Progenitor cell of endocrine pancreas (in vitro differentiated cells): ENCODE results near the gene KRT5. TPM values are rescaled to one million over a fixed set of nuclear protein-coding genes. Genes with fewer than 3 reads are reported as not detected.

Experiments
- DNase-seq: peaks from one replicate; pipeline ENCODE4 v3.0.0; 2021; ENCODE audit warnings: low spot score; ENCODE audit not compliant: unreplicated experiment
- H3K27ac Mint-ChIP-seq: 2 replicates; pipeline ENCODE4 v1.8.0; 2021; ENCODE audit warnings: mild to moderate bottlenecking, moderate library complexity, mixed read lengths
- H3K27me3 Mint-ChIP-seq: 2 replicates; pipeline ENCODE4 v1.8.0; 2021; ENCODE audit warnings: mixed read lengths
- H3K36me3 Mint-ChIP-seq: 2 replicates; pipeline ENCODE4 v1.8.0; 2022; ENCODE audit warnings: mixed read lengths; ENCODE audit not compliant: insufficient read depth
- H3K4me1 Mint-ChIP-seq: 2 replicates; pipeline ENCODE4 v1.8.0; 2021; ENCODE audit warnings: low read depth, mixed read lengths
- H3K4me3 Mint-ChIP-seq: 2 replicates; pipeline ENCODE4 v1.8.0; 2021; ENCODE audit warnings: low read depth, mild to moderate bottlenecking, moderate library complexity, mixed read lengths
- H3K9me3 Mint-ChIP-seq: 2 replicates; pipeline ENCODE4 v1.8.0; 2021; ENCODE audit warnings: low read depth, mixed read lengths
- CTCF ChIP-seq: fragments of 200-600 bp; sonication (generic); IDR thresholded peaks from one replicate; pipeline ENCODE4 v1.5.0; 2021; ENCODE audit warnings: antibody characterized with exemption, mild to moderate bottlenecking; ENCODE audit not compliant: unreplicated experiment
- long read RNA-seq: library from polyadenylated mRNA; unstranded; transcript quantifications from one replicate; pipeline ENCODE4 v2.0.0, GENCODE V29; 2020
- total RNA-seq: library from RNA; stranded (reverse); gene quantifications from 2 replicates; pipeline ENCODE4 v1.2.1, GENCODE V29; 2021

Gene KRT5
- not detected in 2 replicates for total RNA-seq
- long read RNA-seq, result 0 reads

GRCh38 chr12:52519826-52520662 is at the start of gene KRT5:
TSS of gene KRT5 (minus strand) at chr12:52520394. CDS start at chr12:52520296, 98 bp downstream.
- Mint-ChIP-seq H3K9me3 (no peaks in the 10 kb centered on the region), H3K4me1 (no peaks in the 10 kb centered on the region), H3K27me3 (peaks cover 36% of the 10 kb centered on the region), H3K36me3 (no peaks in the 10 kb centered on the region), H3K27ac (no peak within 1 kb of the TSS), H3K4me3 (no peak within 1 kb of the TSS)
- DNase-seq, result peak; percentile 7
- no peak for TF ChIP-seq CTCF

DNA sequence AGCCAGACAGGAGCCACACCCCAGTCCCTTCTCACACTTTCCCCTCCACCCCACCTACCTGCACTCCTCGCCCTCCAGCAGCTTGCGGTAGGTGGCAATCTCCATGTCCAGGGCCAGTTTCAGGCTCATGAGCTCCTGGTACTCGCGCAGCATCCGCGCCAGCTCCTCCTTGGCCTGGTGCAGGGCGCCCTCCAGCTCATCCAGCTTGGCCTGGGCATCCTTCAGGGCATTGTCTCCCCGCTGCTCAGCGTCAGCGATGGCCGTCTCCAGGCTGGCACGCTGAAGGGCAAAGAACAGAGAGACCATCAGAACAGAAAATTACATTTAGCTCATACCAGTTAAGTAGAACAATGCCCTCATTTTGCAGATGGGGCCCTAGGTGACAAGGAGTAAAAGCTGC is 47.9 kb upstream of the KRT5 start:
- Mint-ChIP-seq H3K4me3 (no peak overlapping the region), H3K27me3 (peaks cover 55% of the 10 kb centered on the region), H3K27ac (no peak overlapping the region), H3K36me3 (no peaks in the 10 kb centered on the region), H3K4me1 (no peaks in the 10 kb centered on the region), H3K9me3 (no peaks in the 10 kb centered on the region)
- TF ChIP-seq CTCF, result no peak
- DNase-seq, result no peak

GRCh38 chr12:52566847-52567291 is 46.7 kb upstream of the KRT5 start:
- Mint-ChIP-seq H3K4me1 (no peaks in the 10 kb centered on the region), H3K27ac (no peak overlapping the region), H3K4me3 (no peak overlapping the region), H3K27me3 (peaks cover 48% of the 10 kb centered on the region), H3K9me3 (no peaks in the 10 kb centered on the region), H3K36me3 (no peaks in the 10 kb centered on the region)
- DNase-seq, result no peak
- no peak for TF ChIP-seq CTCF

DNA sequence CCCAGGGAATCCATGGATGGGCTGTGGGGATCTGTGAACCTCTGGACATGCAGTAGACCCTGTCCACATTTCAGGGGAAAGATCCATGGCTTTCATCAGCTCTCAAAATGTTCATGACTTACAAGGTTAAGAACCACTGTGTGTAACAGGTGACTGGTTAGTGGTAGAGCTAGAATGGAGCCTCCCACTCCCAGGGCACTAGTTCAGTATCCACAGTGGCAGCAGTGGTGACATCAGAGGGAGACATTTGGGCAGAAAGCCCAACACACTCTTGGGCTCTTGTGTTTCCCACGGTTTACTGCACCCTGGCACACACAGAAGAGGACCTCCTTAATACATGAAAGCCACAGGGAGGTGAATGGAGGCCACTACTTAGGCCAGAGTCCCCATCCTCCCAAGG is 44.4 kb upstream of the KRT5 start:
- no peak for DNase-seq
- TF ChIP-seq CTCF, result no peak
- no peaks in the 10 kb centered on the region for H3K9me3 Mint-ChIP-seq
- peaks cover 43% of the 10 kb centered on the region for H3K27me3 Mint-ChIP-seq
- no peak overlapping the region for H3K4me3 Mint-ChIP-seq
- no peaks in the 10 kb centered on the region for H3K36me3 Mint-ChIP-seq
- no peaks in the 10 kb centered on the region for H3K4me1 Mint-ChIP-seq
- no peak overlapping the region for H3K27ac Mint-ChIP-seq

DNA sequence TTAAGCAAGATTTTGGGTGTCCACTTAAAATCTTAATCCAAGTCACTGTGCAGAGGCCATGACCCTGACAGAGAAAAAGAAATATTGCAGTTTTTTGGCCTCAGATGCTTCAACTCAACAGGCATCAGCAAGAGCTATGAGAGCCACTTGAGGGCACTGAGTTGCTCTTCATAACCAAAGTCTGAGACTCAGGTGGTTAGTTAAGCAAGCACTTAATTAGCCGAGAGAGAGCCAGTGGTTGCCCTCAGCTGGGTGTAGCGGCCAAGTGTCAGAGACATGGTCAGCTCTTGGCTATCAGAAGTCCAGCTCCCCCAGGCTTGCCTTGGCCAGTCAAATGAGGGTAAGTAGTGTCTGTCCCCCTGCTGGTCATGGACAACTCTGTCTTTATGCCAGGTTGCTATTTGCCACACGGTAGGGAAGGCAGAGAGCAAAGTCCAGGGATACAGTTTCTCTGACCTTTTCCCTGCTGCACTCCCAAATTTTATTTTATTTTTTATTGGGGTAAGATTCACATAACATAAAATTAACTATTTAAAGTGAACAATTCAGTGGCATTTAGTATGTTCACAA is 41.8 kb upstream of the KRT5 start:
- DNase-seq, result no peak
- Mint-ChIP-seq H3K36me3 (no peaks in the 10 kb centered on the region), H3K27ac (no peak overlapping the region), H3K9me3 (no peaks in the 10 kb centered on the region), H3K4me3 (no peak overlapping the region), H3K27me3 (peaks cover 45% of the 10 kb centered on the region), H3K4me1 (no peaks in the 10 kb centered on the region)
- TF ChIP-seq CTCF, result peak; percentile 48
